Chondrocyte (in vitro differentiated cells): ENCODE measurements around the gene KREMEN2. TPM values are rescaled to one million over a fixed set of nuclear protein-coding genes. Genes with fewer than 3 reads are reported as not detected.

ENCODE experiments used
- DNase-seq: peaks from one replicate; pipeline ENCODE4 v3.0.0; 2021; ENCODE audit warnings: mixed read lengths, low spot score
- H3K27ac Mint-ChIP-seq: one replicate; pipeline ENCODE4 v1.8.0; 2021; ENCODE audit warnings: mild to moderate bottlenecking, moderate library complexity, mixed read lengths; ENCODE audit not compliant: unreplicated experiment
- H3K27me3 Mint-ChIP-seq: 2 replicates; pipeline ENCODE4 v1.8.0; 2021; ENCODE audit warnings: low read depth, mixed read lengths
- H3K36me3 Mint-ChIP-seq: 2 replicates; pipeline ENCODE4 v1.8.0; 2021; ENCODE audit warnings: low read depth, mixed read lengths
- H3K4me1 Mint-ChIP-seq: 2 replicates; pipeline ENCODE4 v1.8.0; 2021; ENCODE audit warnings: low read depth, mild to moderate bottlenecking, mixed read lengths
- H3K4me3 Mint-ChIP-seq: one replicate; pipeline ENCODE4 v1.8.0; 2021; ENCODE audit warnings: mild to moderate bottlenecking, moderate library complexity, mixed read lengths; ENCODE audit not compliant: unreplicated experiment
- H3K9me3 Mint-ChIP-seq: 2 replicates; pipeline ENCODE4 v1.8.0; 2021; ENCODE audit warnings: low read depth, mixed read lengths
- total RNA-seq: library from RNA; stranded (reverse); gene quantifications from 3 replicates; pipeline ENCODE4 v1.2.1, GENCODE V29; 2021
- TF ChIP-seq, protein P1 (sequence below): fragments of 200-600 bp; sonication (generic); IDR thresholded peaks from 2 replicates; pipeline ENCODE4 v1.5.0; 2021; ENCODE audit warnings: antibody characterized with exemption, mild to moderate bottlenecking, moderate library complexity

The KREMEN2 gene
- total RNA-seq, 1 donor from 2014 or later, result not detected

- Mint-ChIP-seq H3K9me3 (no peaks in the 10 kb centered on the region), H3K4me3 (no peak overlapping the region), H3K27me3 (peaks cover 9% of the 10 kb centered on the region), H3K36me3 (no peaks in the 10 kb centered on the region), H3K27ac (no peak overlapping the region), H3K4me1 (peaks cover 21% of the 10 kb centered on the region)
- DNase-seq, result no peak
- TF ChIP-seq, protein P1, sequence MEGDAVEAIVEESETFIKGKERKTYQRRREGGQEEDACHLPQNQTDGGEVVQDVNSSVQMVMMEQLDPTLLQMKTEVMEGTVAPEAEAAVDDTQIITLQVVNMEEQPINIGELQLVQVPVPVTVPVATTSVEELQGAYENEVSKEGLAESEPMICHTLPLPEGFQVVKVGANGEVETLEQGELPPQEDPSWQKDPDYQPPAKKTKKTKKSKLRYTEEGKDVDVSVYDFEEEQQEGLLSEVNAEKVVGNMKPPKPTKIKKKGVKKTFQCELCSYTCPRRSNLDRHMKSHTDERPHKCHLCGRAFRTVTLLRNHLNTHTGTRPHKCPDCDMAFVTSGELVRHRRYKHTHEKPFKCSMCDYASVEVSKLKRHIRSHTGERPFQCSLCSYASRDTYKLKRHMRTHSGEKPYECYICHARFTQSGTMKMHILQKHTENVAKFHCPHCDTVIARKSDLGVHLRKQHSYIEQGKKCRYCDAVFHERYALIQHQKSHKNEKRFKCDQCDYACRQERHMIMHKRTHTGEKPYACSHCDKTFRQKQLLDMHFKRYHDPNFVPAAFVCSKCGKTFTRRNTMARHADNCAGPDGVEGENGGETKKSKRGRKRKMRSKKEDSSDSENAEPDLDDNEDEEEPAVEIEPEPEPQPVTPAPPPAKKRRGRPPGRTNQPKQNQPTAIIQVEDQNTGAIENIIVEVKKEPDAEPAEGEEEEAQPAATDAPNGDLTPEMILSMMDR, result no peak
Observed at GRCh38 chr16:2966808-2967191, 2.7 kb downstream of the KREMEN2 start.

GRCh38 chr16:2967211-2967631 is 3.1 kb downstream of the KREMEN2 start:
- Mint-ChIP-seq H3K27me3 (peaks cover 7% of the 10 kb centered on the region), H3K4me3 (no peak overlapping the region), H3K4me1 (peaks cover 21% of the 10 kb centered on the region), H3K36me3 (no peaks in the 10 kb centered on the region), H3K27ac (no peak overlapping the region), H3K9me3 (no peaks in the 10 kb centered on the region)
- DNase-seq, result no peak
- TF ChIP-seq, protein P1, result no peak

GRCh38 chr16:2967721-2968161 is 3.7 kb downstream of the KREMEN2 start:
- H3K4me3 Mint-ChIP-seq, result no peak overlapping the region
- no peak for DNase-seq
- no peaks in the 10 kb centered on the region for H3K36me3 Mint-ChIP-seq
- H3K9me3 Mint-ChIP-seq, result no peaks in the 10 kb centered on the region
- TF ChIP-seq, protein P1, result no peak
- H3K27ac Mint-ChIP-seq, result no peak overlapping the region
- peaks cover 7% of the 10 kb centered on the region for H3K27me3 Mint-ChIP-seq
- H3K4me1 Mint-ChIP-seq, result peaks cover 21% of the 10 kb centered on the region

- peaks cover 21% of the 10 kb centered on the region for H3K4me1 Mint-ChIP-seq
- TF ChIP-seq, protein P1, result no peak
- H3K27me3 Mint-ChIP-seq, result peaks cover 5% of the 10 kb centered on the region
- H3K36me3 Mint-ChIP-seq, result no peaks in the 10 kb centered on the region
- peak overlapping the region; percentile 66 for H3K4me3 Mint-ChIP-seq
- no peak overlapping the region for H3K27ac Mint-ChIP-seq
- DNase-seq, result no peak
- no peaks in the 10 kb centered on the region for H3K9me3 Mint-ChIP-seq
Observed at GRCh38 chr16:2968368-2968737, 4.3 kb downstream of the KREMEN2 start.

GRCh38 chr16:2968738-2969544 is 4.9 kb downstream of the KREMEN2 start, which contains the start of gene PAQR4:
PAQR4 (plus strand) TSS chr16:2969348; CDS start chr16:2969675, 327 bp downstream.
- H3K27ac Mint-ChIP-seq, result no peak within 1 kb of the TSS
- H3K36me3 Mint-ChIP-seq, result no peaks in the 10 kb centered on the region
- peaks cover 3% of the 10 kb centered on the region for H3K27me3 Mint-ChIP-seq
- no peak for DNase-seq
- TF ChIP-seq, protein P1, result no peak
- no peaks in the 10 kb centered on the region for H3K9me3 Mint-ChIP-seq
- H3K4me3 Mint-ChIP-seq, result peak within 1 kb of the TSS; percentile 66
- H3K4me1 Mint-ChIP-seq, result peaks cover 16% of the 10 kb centered on the region
